Trophoblast cell (in vitro differentiated cells and primary cell): ENCODE results near the gene SOSTDC1.

Experiments used
- DNase-seq, 2 donors: peaks; one replicate each; pipeline ENCODE4 v3.0.0-alpha.2; 2016
- H2AFZ ChIP-seq: 2 replicates; pipeline ENCODE4 v1.6.1; 2013; ENCODE audit warnings: low read length, moderate library complexity, mild to moderate bottlenecking; ENCODE audit not compliant: insufficient read depth, poor library complexity
- H2AK5ac ChIP-seq: 2 replicates; pipeline ENCODE4 v1.6.1; 2013; ENCODE audit warnings: mild to moderate bottlenecking, low read length
- H2BK120ac ChIP-seq: 2 replicates; pipeline ENCODE4 v1.6.1; 2013; ENCODE audit warnings: low read length, mild to moderate bottlenecking, moderate library complexity; ENCODE audit not compliant: insufficient read depth, poor library complexity
- H2BK12ac ChIP-seq: 2 replicates; pipeline ENCODE4 v1.6.1; 2013; ENCODE audit warnings: mild to moderate bottlenecking, low read length, moderate library complexity
- H2BK5ac ChIP-seq: 2 replicates; pipeline ENCODE4 v1.6.1; 2013; ENCODE audit warnings: low read length, low read depth, moderate library complexity, mild to moderate bottlenecking; ENCODE audit not compliant: poor library complexity
- H3K14ac ChIP-seq: 2 replicates; pipeline ENCODE4 v1.6.1; 2013; ENCODE audit warnings: mild to moderate bottlenecking, low read length
- H3K18ac ChIP-seq: 2 replicates; pipeline ENCODE4 v1.6.1; 2013; ENCODE audit warnings: mild to moderate bottlenecking, low read length
- H3K23ac ChIP-seq: 2 replicates; pipeline ENCODE4 v1.6.1; 2013; ENCODE audit warnings: low read length
- H3K27ac ChIP-seq: 2 replicates; pipeline ENCODE4 v1.5.1; 2013; ENCODE audit warnings: low read depth, mild to moderate bottlenecking, inconsistent platforms, low read length, moderate library complexity
- H3K27me3 ChIP-seq: 2 replicates; pipeline ENCODE4 v1.6.1; 2013; ENCODE audit warnings: inconsistent platforms, mild to moderate bottlenecking, low read length, moderate library complexity; ENCODE audit not compliant: insufficient read depth
- H3K36me3 ChIP-seq, 2 experiments: 1 replicate in 1 of 2; 2 replicates in 1 of 2; pipeline ENCODE4 v1.6.1; 2013; ENCODE audit warnings: low read length in 2 of 2, mild to moderate bottlenecking in 2 of 2, moderate library complexity in 1 of 2; ENCODE audit not compliant: insufficient read depth in 2 of 2, control insufficient read depth in 1 of 2
- H3K4ac ChIP-seq: 2 replicates; pipeline ENCODE4 v1.6.1; 2013; ENCODE audit warnings: low read depth, mild to moderate bottlenecking, low read length, moderate library complexity
- H3K4me1 ChIP-seq, 2 experiments: 1 replicate in 1 of 2; 2 replicates in 1 of 2; pipeline ENCODE4 v1.6.1; 2013; ENCODE audit warnings: low read length in 2 of 2, mild to moderate bottlenecking in 2 of 2, moderate library complexity in 1 of 2; ENCODE audit not compliant: insufficient read depth in 2 of 2, control insufficient read depth in 1 of 2
- H3K4me2 ChIP-seq: 2 replicates; pipeline ENCODE4 v1.6.1; 2013; ENCODE audit warnings: inconsistent platforms, mild to moderate bottlenecking, low read length, moderate library complexity
- H3K4me3 ChIP-seq: 2 replicates; pipeline ENCODE4 v1.5.1; 2013; ENCODE audit warnings: mild to moderate bottlenecking, low read depth, low read length, inconsistent platforms
- H3K79me1 ChIP-seq: one replicate; pipeline ENCODE4 v1.6.1; 2013; ENCODE audit warnings: low read length
- H3K79me2 ChIP-seq: 2 replicates; pipeline ENCODE4 v1.6.1; 2013; ENCODE audit warnings: low read length, mild to moderate bottlenecking; ENCODE audit not compliant: control insufficient read depth, insufficient read depth, poor library complexity
- H3K9ac ChIP-seq: 2 replicates; pipeline ENCODE4 v1.6.1; 2013; ENCODE audit warnings: mild to moderate bottlenecking, low read length
- H3K9me3 ChIP-seq: 2 replicates; pipeline ENCODE4 v1.6.1; 2013; ENCODE audit warnings: low read depth, mild to moderate bottlenecking, control low read depth, inconsistent platforms, low read length; ENCODE audit not compliant: insufficient read depth
- H4K12ac ChIP-seq: 2 replicates; pipeline ENCODE4 v1.6.1; 2013; ENCODE audit warnings: low read depth, mild to moderate bottlenecking, low read length, moderate library complexity
- H4K8ac ChIP-seq: 2 replicates; pipeline ENCODE4 v1.6.1; 2013; ENCODE audit warnings: low read depth, mild to moderate bottlenecking, low read length, moderate library complexity
- H4K91ac ChIP-seq: one replicate; pipeline ENCODE4 v1.6.1; 2013; ENCODE audit warnings: low read depth, mild to moderate bottlenecking, low read length, moderate library complexity
- WGBS: extraction: QIAGEN DNeasy Blood & Tissue Kit; methylation state at CpG from one replicate; pipeline ENCODE4 v1.1.7; 2013; ENCODE audit warnings: missing lambda C conversion rate; ENCODE audit not compliant: insufficient read length, insufficient coverage; ENCODE audit errors: extremely low coverage; 5-methylcytosine and 5-hydroxymethylcytosine counted together

Gene SOSTDC1

DNA sequence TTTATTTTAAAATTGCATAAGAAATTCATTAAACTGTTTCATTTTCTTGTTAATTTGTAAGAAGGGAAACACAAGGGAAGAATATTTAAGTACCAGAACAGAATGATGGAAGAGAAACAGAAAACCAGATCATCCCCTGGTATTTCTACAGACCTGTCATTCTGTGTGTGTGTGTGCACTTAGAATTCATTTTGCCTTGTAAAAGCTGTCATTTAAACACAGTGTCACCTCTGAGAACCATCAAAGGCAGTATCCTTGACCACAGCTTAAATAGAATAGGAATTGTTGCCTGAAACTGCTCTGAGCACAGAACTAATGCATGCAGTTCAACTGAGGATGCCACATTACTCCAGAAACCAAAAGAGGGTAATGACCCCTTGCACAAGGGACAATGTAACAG, 37.4 kb downstream of the SOSTDC1 start:
- Histone ChIP-seq H3K4ac (no peak overlapping the region), H2BK12ac (no peak overlapping the region), H3K4me3 (no peak overlapping the region), H2BK5ac (no peak overlapping the region), H2AK5ac (no peak overlapping the region), H4K8ac (no peak overlapping the region), H3K79me2 (no peaks in the 10 kb centered on the region), H3K79me1 (no peaks in the 10 kb centered on the region), H3K4me2 (no peak overlapping the region), H3K36me3 (no peaks in the 10 kb centered on the region), H3K18ac (no peak overlapping the region), H3K23ac (no peak overlapping the region), H3K9ac (no peak overlapping the region), H4K12ac (no peak overlapping the region), H3K27me3 (no peaks in the 10 kb centered on the region), H3K9me3 (no peaks in the 10 kb centered on the region), H4K91ac (no peak overlapping the region), H2BK120ac (no peak overlapping the region), H3K4me1 (no peaks in the 10 kb centered on the region), H3K14ac (no peak overlapping the region), H2AFZ (no peak overlapping the region), H3K27ac (no peak overlapping the region)
- DNase-seq, result no peak

DNA sequence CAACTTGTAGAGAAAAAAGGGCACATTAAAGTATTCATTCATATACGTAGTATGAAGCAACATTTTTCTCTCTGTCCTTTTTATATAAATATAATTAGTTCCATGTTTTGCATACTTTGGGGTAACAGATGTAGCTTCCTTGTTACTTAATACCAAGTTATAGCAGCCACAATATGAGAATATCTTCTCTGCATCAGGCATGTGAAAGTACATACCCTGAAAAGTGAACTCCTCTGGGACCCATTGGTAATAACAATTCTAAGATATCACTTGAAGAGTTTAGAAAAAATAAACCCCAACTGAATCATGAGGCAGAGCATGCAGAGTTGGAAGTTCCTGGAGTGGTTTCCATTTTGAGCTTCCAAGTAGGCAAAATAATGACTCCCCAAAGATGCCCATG, 41.8 kb downstream of the SOSTDC1 start:
- Histone ChIP-seq H3K9ac (no peak overlapping the region), H3K18ac (no peak overlapping the region), H3K9me3 (no peaks in the 10 kb centered on the region), H3K27ac (no peak overlapping the region), H3K4ac (no peak overlapping the region), H3K14ac (no peak overlapping the region), H3K79me2 (peaks cover 9% of the 10 kb centered on the region), H2BK5ac (no peak overlapping the region), H2BK120ac (no peak overlapping the region), H4K12ac (no peak overlapping the region), H2AK5ac (no peak overlapping the region), H3K79me1 (peaks cover 16% of the 10 kb centered on the region), H3K4me2 (no peak overlapping the region), H4K8ac (no peak overlapping the region), H3K36me3 (no peaks in the 10 kb centered on the region), H2BK12ac (no peak overlapping the region), H3K4me3 (no peak overlapping the region), H3K4me1 (peaks cover 4 to 9% of the 10 kb centered on the region in 2 experiments), H3K23ac (no peak overlapping the region), H3K27me3 (no peaks in the 10 kb centered on the region), H2AFZ (no peak overlapping the region), H4K91ac (no peak overlapping the region)
- no CpG with 5 or more reads among the region's 1 CpG for WGBS
- DNase-seq, result no peak

DNA sequence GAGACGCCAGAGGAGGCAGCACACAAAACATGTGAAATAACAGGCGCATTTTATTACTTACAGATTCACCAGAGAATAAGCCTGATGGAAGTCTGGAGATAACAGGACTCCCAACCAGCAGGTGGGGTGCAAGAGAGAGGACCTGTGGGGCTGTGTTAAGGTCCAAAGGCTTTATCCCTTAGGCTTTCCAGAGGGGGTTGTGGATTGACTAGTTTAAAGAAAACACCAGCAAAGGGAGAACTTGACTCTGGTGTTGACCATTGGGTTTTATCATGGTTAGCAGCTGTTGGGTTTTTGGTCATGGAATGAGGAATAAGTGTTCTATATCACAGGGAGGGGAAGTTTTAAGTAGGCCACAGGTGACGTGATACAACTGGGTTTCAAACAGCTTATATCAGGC, 42.6 kb downstream of the SOSTDC1 start:
- Histone ChIP-seq H3K9me3 (no peaks in the 10 kb centered on the region), H3K4me1 (peaks cover 4 to 9% of the 10 kb centered on the region in 2 experiments), H2BK5ac (peak overlapping the region; percentile 46), H3K79me2 (peaks cover 9% of the 10 kb centered on the region), H3K14ac (no peak overlapping the region), H2BK120ac (peak overlapping the region; percentile 45), H3K18ac (peak overlapping the region; percentile 46), H3K27me3 (no peaks in the 10 kb centered on the region), H4K8ac (no peak overlapping the region), H3K27ac (peak overlapping the region; percentile 12), H3K9ac (no peak overlapping the region), H2AFZ (no peak overlapping the region), H4K12ac (no peak overlapping the region), H3K23ac (no peak overlapping the region), H3K4me2 (no peak overlapping the region), H3K4ac (no peak overlapping the region), H3K4me3 (no peak overlapping the region), H3K79me1 (peaks cover 16% of the 10 kb centered on the region), H2BK12ac (peak overlapping the region; percentile 77), H2AK5ac (no peak overlapping the region), H4K91ac (peak overlapping the region; percentile 43), H3K36me3 (no peaks in the 10 kb centered on the region)
- no peak for DNase-seq
- no CpG with 5 or more reads among the region's 3 CpGs for WGBS

DNA sequence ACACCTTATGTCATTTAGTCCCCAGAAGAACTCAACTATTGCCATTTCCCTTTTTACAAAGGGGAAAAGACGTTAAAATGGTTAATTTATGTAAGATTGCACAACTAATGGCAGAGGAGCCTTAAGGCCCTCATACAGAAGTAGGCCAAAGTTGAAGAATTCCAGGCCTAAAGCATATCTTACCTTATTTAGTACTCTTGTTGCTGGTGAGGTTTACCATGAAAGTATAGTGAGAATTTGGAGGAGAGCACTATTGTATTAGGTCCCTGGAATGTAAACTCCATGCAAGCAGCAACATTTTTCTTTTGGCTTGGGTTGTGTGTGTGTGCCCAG, 43.5 kb downstream of the SOSTDC1 start:
- Histone ChIP-seq H3K18ac (no peak overlapping the region), H2BK120ac (no peak overlapping the region), H2BK12ac (no peak overlapping the region), H3K9me3 (no peaks in the 10 kb centered on the region), H3K27ac (peak overlapping the region; percentile 95), H3K4me2 (peak overlapping the region; percentile 86), H3K36me3 (no peaks in the 10 kb centered on the region), H3K27me3 (no peaks in the 10 kb centered on the region), H2AFZ (no peak overlapping the region), H3K14ac (no peak overlapping the region), H2AK5ac (no peak overlapping the region), H3K79me1 (peaks cover 16% of the 10 kb centered on the region), H3K4me1 (peaks cover 4 to 9% of the 10 kb centered on the region in 2 experiments), H3K79me2 (peaks cover 9% of the 10 kb centered on the region), H4K8ac (no peak overlapping the region), H3K4me3 (no peak overlapping the region), H4K12ac (no peak overlapping the region), H3K4ac (no peak overlapping the region), H2BK5ac (no peak overlapping the region), H4K91ac (no peak overlapping the region), H3K23ac (no peak overlapping the region), H3K9ac (no peak overlapping the region)
- DNase-seq, result peak; percentile 22 to 94
- WGBS, result no CpG with 5 or more reads among the region's 1 CpG
